Upper lobe of right lung (tissue), 1 donor: Measurements from ENCODE around the gene PARVA. TPM values are rescaled to one million over a fixed set of nuclear protein-coding genes. Genes with fewer than 3 reads are reported as not detected.
A peak's percentile ranks its signal among the peaks of the same experiment; 100 is the strongest.

ENCODE experiments used
- ATAC-seq: fragments of 200-7000 bp; cut with Tn5 transposase; one replicate; pipeline ENCODE4 v1.9.1; 2020; ENCODE audit warnings: mild to moderate bottlenecking, moderate library complexity
- DNase-seq: peaks from one replicate; pipeline ENCODE4 v3.0.0-alpha.2; 2020
- H3K27ac ChIP-seq: fragments of 200-600 bp; one replicate; pipeline ENCODE4 v1.8.0; 2022
- H3K27me3 ChIP-seq: fragments of 200-600 bp; one replicate; pipeline ENCODE4 v1.8.0; 2022; ENCODE audit warnings: mild to moderate bottlenecking
- H3K36me3 ChIP-seq: fragments of 200-600 bp; one replicate; pipeline ENCODE4 v1.8.0; 2022
- H3K4me1 ChIP-seq: fragments of 200-600 bp; one replicate; pipeline ENCODE4 v1.8.0; 2022
- H3K4me3 ChIP-seq: fragments of 200-600 bp; one replicate; pipeline ENCODE4 v1.8.0; 2022; ENCODE audit warnings: mild to moderate bottlenecking
- H3K9me3 ChIP-seq: fragments of 200-600 bp; one replicate; pipeline ENCODE4 v1.8.0; 2022
- intact Hi-C: fragments of 100-400 bp; cut with DNase I; formaldehyde crosslinking; loops from one replicate; pipeline ENCODE4 v1.11.0; 2022
- total RNA-seq: library from RNA; stranded (reverse); fragmentation: NEBNext Ultra II Directional; extraction: Animal tissue kit (Norgen Biotek cat#: 25700); gene quantifications from one replicate; pipeline ENCODE4 v1.2.1, GENCODE V29; 2021
- TF ChIP-seq, protein P1 (sequence below): fragments of 200-600 bp; IDR thresholded peaks from one replicate; pipeline ENCODE4 v1.8.0; 2022; ENCODE audit warnings: antibody characterized with exemption
- donor health status: DM: no; HTN: yes; CAD: no; lungs with severe emphysema.

PARVA gene
- total RNA-seq, 1 donor from 2014 or later, result 84.0 TPM

DNA sequence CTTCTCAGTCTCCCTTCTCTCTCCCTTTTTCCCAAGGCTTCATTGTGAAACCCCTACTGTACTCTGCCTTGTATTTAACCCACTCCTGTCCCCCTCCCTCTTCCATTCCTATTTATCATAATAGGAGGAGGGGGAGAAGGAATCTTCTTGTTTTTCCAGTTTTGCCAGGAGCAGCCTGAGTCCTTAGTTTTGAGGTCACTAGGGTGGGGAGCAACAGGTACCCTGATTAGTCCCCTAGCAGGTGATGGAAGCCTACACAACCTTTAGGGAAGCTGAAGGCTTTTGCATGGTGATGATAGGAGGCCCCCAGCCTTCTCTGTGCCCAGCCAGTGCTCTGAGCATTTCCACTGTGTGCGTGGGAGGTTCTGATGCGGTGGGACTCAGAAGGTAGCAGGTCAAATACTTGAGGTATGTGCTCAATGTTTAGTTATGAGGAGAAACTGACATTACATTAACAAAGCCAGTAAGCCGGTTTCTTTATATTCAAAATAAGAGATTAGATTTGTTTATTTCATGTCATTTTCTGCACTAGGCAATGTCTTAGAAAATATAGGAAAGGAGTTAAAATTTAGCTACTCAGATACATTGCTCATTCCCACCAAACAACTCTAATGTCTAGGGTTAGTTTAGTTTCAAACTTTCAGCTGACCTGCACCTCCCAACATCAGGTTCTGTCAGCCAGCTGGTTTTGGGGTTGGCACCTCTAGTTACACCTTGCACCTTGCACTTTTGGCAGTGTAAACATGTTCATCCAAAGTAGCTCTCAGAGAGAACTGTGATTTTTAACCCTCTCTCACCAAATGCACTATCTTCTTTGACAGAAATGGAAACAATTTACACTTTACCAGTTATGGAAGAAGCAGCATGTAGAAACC, 26.0 kb downstream of the PARVA start:
- intact Hi-C loops, result no loop called here
- H3K4me3 ChIP-seq, result no peak overlapping the region
- TF ChIP-seq, protein P1, sequence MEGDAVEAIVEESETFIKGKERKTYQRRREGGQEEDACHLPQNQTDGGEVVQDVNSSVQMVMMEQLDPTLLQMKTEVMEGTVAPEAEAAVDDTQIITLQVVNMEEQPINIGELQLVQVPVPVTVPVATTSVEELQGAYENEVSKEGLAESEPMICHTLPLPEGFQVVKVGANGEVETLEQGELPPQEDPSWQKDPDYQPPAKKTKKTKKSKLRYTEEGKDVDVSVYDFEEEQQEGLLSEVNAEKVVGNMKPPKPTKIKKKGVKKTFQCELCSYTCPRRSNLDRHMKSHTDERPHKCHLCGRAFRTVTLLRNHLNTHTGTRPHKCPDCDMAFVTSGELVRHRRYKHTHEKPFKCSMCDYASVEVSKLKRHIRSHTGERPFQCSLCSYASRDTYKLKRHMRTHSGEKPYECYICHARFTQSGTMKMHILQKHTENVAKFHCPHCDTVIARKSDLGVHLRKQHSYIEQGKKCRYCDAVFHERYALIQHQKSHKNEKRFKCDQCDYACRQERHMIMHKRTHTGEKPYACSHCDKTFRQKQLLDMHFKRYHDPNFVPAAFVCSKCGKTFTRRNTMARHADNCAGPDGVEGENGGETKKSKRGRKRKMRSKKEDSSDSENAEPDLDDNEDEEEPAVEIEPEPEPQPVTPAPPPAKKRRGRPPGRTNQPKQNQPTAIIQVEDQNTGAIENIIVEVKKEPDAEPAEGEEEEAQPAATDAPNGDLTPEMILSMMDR, result no peak
- H3K4me1 ChIP-seq, result peaks cover 27% of the 10 kb centered on the region
- ATAC-seq (peak; percentile 9), DNase-seq (no peak)
- H3K36me3 ChIP-seq, result no peaks in the 10 kb centered on the region
- H3K27me3 ChIP-seq, result no peaks in the 10 kb centered on the region
- H3K9me3 ChIP-seq, result no peaks in the 10 kb centered on the region
- peak overlapping the region; percentile 1 for H3K27ac ChIP-seq

DNA sequence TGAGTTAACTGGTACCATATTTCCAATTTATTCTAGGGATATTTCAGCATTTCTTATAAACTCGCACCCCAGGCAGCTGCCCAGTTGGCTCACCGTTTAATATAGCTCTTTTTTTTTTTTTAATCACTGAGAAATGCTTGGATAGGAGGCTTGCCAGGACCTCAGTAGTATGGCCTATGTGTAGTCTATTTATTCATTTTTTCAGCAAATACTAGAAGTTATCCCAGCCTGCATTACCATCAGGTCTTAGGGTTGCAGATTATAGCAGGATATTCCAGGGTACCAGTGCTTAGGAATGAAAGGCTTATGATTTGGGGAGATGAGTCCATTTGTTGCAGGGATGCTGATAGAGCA, 26.6 kb downstream of the PARVA start:
- Histone ChIP-seq H3K36me3 (no peaks in the 10 kb centered on the region), H3K4me3 (no peak overlapping the region), H3K27me3 (no peaks in the 10 kb centered on the region), H3K27ac (no peak overlapping the region), H3K9me3 (no peaks in the 10 kb centered on the region), H3K4me1 (peaks cover 26% of the 10 kb centered on the region)
- TF ChIP-seq, protein P1, result no peak
- ATAC-seq (no peak), DNase-seq (no peak)
- intact Hi-C loops, result no loop called here

DNA sequence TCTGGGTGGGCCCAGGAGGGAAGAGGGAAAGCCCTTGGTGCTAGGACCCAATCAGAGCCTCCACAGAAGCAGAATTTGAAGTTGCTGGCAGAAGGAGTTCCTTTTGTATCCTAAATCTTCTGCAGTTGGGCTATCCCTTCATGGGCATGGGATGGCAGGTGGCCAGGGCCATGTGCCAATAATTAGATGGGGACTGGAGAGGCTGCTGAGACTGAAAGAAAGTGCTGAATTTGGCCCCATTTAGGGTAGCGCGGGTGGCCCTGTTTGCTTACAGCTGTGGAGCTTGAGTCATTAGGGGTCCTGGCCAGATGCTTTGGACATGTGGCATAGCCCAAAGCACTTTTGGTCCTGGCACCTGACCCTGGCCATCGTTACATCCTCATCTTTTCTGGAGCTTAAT, 27.1 kb downstream of the PARVA start:
- no peaks in the 10 kb centered on the region for H3K9me3 ChIP-seq
- no peak overlapping the region for H3K27ac ChIP-seq
- H3K4me1 ChIP-seq, result peaks cover 31% of the 10 kb centered on the region
- ATAC-seq (no peak), DNase-seq (no peak)
- intact Hi-C loops, result no loop called here
- no peak overlapping the region for H3K4me3 ChIP-seq
- H3K27me3 ChIP-seq, result no peaks in the 10 kb centered on the region
- H3K36me3 ChIP-seq, result no peaks in the 10 kb centered on the region
- TF ChIP-seq, protein P1, result no peak

DNA sequence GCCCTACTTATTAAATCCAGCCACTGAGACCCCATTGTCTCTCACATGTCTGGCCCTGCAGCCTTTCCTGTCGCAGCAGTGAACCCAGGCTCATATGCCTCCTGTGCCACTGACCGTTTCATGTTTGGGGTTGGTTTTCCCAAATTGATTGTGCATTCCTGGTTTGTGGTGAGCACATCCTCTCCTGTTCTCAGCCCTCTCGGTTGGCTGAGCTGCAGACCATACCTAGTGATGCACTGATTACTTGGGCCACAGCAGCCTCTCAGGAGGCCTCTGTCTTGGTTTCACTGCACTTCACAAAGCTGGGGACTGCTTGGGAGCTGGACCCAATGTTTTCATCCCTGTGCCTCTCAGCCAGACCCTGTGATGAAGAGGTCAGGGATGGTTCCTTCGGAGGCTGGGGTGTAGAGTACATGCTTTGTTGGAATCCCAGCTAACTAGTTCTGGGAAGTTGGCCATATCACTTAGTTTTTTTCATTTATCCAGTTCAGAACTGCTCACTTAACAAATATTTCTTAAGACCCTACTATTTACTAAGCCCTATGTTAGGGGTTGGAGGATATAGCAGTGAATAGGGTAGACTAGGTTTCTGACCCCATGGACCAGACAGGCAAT, 30.9 kb downstream of the PARVA start:
- peaks cover 43% of the 10 kb centered on the region for H3K4me1 ChIP-seq
- intact Hi-C loops, result no loop called here
- ATAC-seq (no peak), DNase-seq (no peak)
- H3K4me3 ChIP-seq, result no peak overlapping the region
- H3K27ac ChIP-seq, result no peak overlapping the region
- H3K36me3 ChIP-seq, result no peaks in the 10 kb centered on the region
- H3K9me3 ChIP-seq, result no peaks in the 10 kb centered on the region
- TF ChIP-seq, protein P1, result no peak
- no peaks in the 10 kb centered on the region for H3K27me3 ChIP-seq

DNA sequence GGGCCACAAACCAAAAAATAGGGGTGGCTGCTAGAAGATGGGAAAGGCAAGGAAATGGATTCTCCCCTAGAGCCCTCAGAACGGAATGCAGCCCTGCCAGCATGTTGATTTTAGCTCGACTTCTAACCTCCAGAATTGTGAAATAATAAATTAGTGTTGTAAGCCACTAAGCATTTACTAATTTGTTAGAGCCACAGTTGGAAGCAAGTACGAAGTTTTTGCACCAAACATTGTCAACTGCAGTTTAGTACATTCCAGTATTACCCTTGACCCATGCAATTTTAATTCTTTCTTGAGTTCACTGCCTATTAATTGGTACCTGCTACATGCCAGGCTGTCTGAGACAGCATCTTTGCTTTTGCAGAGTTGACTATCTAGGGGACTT, 32.2 kb downstream of the PARVA start:
- TF ChIP-seq, protein P1, result no peak
- ATAC-seq, result no peak
- intact Hi-C loops, result no loop called here
- Histone ChIP-seq H3K27ac (no peak overlapping the region), H3K36me3 (no peaks in the 10 kb centered on the region), H3K9me3 (no peaks in the 10 kb centered on the region), H3K4me3 (no peak overlapping the region), H3K4me1 (peaks cover 48% of the 10 kb centered on the region), H3K27me3 (no peaks in the 10 kb centered on the region)
- DNase-seq, result no peak
